Muscle of arm (tissue), 14 donors: ENCODE data around the gene KRTAP10-10. TPM values are rescaled to one million over a fixed set of nuclear protein-coding genes. Genes with fewer than 3 reads are reported as not detected.
"Not testable (repeated sequence)": the region's sequence is repeated elsewhere in the genome, so short reads cannot be mapped to it uniquely, and the experiment has no call there.

Experiments
- DNase-seq: peaks from one replicate; pipeline ENCODE4 v3.0.0-alpha.2; 2013
- long read RNA-seq, 11 donors: transcript quantifications; one replicate each; lab custom pipeline, GENCODE V29; 2026
- polyA plus RNA-seq, 12 donors: library from polyadenylated mRNA; unstranded; fragments of 120-200 nt; gene quantifications; one replicate each; pipeline ENCODE4 v1.2.1, GENCODE V29; 2013; ENCODE audit not compliant: insufficient read length in 12 of 12

Gene KRTAP10-10, protein sequence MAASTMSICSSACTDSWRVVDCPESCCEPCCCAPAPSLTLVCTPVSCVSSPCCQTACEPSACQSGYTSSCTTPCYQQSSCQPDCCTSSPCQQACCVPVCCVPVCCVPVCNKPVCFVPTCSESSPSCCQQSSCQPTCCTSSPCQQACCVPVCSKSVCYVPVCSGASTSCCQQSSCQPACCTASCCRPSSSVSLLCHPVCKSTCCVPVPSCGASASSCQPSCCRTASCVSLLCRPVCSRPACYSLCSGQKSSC
- polyA plus RNA-seq: not detected
- long read RNA-seq, donor 1: 0 reads
- long read RNA-seq, donor 2: 0 reads
- long read RNA-seq, donor 3: 0 reads
- long read RNA-seq, donor 4: 0 reads
- long read RNA-seq, donor 5: 0 reads
- long read RNA-seq, donor 6: 0 reads
- long read RNA-seq, donor 7: 0 reads
- long read RNA-seq, donor 8: 0 reads
- long read RNA-seq, donor 9: 0 reads
- long read RNA-seq, donor 10: 0 reads
- long read RNA-seq, donor 11: 0 reads

GRCh38 chr21:44637018-44637850 lies at the start of gene KRTAP10-10:
Gene KRTAP10-10 (plus strand): TSS chr21:44637356. CDS start chr21:44637418, 62 bp downstream.
- DNase-seq: no peak

GRCh38 chr21:44589094-44589493 lies 48.1 kb upstream of the KRTAP10-10 start:
- DNase-seq: no peak

DNA sequence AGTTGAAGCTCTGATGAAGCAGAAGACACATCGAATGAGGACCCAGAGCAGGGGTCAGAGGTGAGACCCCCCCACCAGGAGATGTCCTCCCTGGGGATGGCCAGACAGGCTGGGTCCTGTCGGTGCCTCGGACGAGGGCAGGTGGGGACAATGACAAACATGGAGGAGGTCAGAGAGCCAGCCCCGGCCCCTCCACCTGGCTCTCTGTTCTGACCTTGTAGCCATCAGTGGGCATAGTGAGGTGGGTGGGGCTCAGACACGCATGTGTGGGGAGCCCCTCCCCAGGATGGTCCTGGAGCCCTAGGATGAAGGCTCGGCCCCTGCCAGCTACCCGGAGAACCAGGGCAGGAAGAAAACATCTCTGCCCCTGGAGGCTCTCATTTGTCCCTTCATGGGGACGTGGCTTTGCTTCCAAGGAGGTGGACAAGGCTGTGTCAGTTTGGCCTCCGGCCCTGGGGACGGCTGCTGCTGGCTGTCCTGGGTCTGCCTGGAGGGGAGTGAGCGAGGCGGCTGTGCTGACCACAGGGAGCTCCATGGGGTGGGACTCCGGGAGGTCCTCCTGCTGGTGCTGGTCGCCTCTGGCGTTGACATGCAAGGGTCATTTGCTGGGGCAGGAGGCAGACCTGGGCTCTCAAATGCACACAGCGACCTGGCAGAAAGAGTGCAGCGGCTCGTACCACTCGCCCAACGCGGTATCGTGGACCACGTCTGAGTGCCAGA lies 47.4 kb upstream of the KRTAP10-10 start:
- no peak for DNase-seq

- DNase-seq: no peak
Measured at GRCh38 chr21:44590311-44590721, 46.8 kb upstream of the KRTAP10-10 start.

DNA sequence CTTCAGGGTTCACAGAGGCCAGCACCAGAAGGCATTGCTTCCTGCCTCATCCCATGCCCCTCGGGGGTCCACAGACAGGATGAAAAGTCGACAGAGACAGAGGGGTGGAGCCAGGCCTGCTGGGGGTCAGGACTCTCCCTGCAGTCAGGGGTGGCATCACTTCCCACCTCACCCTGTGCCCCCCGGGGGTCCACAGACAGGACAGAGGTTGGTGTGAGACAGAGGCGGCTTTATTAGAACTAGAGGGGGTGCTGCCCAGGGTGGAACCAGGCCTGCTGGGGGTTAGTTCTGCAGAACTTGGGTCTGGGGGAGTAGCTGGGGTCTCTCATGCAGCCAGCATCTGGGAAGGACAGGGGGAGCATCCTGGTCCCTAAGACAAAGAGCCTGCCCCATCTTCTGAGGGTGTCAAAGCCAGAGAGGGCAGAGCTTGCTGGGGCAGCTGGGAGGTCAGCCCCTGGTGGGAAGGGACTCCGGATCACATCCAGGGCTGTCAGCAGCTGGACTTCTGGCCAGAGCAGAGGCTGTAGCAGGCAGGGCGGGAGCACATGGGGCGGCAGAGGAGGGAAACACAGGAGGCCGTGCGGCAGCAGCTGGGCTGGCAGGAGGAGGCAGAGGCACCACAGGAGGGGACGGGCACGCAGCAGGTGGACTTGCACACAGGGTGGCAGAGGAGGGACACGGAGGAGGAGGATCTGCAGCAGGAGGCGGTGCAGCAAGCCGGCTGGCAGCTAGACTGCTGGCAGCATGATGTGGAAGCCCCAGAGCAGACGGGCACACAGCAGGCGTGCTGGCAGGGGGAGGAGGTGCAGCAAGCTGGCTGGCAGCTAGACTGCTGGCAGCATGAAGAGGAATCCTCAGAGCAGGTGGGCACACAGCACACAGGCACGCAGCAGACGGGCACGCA lies 46.0 kb upstream of the KRTAP10-10 start:
- not testable (repeated sequence) for DNase-seq

DNA sequence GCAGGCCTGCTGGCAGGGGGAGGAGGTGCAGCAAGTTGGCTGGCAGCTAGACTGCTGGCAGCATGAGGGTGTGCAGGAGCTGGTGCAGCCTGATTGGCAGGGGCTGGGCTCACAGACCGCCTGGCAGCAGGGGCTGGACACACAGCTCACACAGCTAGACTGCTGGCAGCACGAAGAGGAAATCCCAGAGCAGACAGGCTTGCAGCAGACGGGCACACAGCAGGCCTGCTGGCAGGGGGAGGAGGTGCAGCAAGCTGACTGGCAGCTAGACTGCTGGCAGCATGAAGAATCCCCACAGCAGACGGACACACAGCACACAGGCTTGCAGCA lies 45.4 kb upstream of the KRTAP10-10 start:
- DNase-seq: not testable (repeated sequence)

GRCh38 chr21:44592446-44593311 lies 44.5 kb upstream of the KRTAP10-10 start, which contains the start of gene KRTAP10-6:
Gene KRTAP10-6 (minus strand): TSS chr21:44592505. CDS start chr21:44592484, 21 bp downstream.
- DNase-seq: no peak

GRCh38 chr21:44593598-44594405 lies 43.4 kb upstream of the KRTAP10-10 start:
- no peak for DNase-seq

DNA sequence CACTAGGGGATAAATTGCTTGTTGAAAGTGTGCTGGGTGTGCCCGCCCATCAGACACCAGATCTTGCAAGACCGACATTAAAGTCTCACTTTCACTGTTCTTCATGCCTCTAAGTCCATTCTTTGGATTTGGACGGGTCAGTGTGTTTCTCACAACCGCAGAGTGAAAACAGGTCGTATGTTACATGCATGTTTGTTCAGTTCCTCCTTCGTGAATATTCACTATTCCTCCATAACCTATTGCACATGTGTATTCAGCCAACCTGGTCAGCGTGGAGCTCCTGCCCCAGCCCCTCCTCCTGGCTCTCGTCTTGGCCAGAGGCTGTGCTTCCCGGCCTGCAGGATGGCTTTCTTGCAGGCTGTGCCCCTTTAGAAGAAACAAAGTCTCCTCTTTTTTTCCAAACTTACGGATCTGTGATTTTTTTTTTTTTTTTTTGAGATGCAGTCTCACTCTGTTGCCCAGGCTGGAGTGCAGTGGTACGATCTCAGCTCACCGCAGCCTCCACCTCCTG lies 42.7 kb upstream of the KRTAP10-10 start:
- no peak for DNase-seq

DNA sequence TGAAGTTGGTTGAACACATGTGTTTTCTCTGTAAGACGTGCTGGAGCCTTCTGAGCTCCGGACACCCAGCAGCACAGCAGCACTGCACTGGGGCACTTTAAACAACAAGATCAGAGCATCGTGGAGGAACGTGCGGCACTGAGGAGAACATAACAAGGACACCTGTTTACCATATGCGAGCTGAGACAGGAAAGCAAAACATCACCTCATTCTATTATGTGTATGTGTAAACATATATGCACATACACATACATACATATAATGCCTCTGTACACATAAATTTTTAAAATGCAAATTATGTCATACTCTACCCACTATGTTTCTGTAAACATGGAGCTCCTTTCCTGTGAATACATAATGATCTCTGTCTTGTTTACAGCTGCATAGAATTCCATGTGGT lies 41.6 kb upstream of the KRTAP10-10 start:
- no peak for DNase-seq

DNA sequence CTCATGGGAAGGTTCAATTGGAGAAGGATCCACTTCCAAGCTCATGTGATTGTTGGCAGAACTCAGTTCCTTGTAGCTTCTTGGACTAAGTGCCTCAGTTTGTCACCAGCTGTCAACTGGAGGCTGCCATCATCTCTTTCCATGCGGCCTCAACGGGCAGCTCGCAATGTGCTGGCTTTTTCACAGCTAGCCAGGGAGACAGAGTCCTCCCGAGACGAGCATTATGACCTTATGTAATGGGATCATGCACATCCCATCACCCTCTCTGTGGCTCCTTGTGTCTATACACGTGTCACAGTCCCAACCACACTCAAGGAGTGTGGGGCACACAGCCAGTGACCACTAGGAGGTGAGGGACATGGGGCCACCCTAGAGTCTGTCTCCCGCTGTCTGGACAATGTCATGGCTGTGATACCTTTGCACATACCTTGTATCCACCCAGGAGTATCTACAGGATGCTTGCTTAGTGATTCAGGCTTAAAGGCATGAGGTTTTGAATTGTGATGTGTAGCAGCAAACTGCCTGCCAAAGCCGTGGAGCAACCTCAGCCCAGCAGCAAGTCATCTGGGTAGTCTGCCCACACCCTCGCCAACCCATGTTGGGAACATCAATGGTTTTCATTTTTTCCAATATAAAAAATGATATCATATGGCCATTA lies 41.0 kb upstream of the KRTAP10-10 start:
- no peak for DNase-seq

- DNase-seq: no peak
Measured at GRCh38 chr21:44598061-44598460, 39.1 kb upstream of the KRTAP10-10 start.

DNA sequence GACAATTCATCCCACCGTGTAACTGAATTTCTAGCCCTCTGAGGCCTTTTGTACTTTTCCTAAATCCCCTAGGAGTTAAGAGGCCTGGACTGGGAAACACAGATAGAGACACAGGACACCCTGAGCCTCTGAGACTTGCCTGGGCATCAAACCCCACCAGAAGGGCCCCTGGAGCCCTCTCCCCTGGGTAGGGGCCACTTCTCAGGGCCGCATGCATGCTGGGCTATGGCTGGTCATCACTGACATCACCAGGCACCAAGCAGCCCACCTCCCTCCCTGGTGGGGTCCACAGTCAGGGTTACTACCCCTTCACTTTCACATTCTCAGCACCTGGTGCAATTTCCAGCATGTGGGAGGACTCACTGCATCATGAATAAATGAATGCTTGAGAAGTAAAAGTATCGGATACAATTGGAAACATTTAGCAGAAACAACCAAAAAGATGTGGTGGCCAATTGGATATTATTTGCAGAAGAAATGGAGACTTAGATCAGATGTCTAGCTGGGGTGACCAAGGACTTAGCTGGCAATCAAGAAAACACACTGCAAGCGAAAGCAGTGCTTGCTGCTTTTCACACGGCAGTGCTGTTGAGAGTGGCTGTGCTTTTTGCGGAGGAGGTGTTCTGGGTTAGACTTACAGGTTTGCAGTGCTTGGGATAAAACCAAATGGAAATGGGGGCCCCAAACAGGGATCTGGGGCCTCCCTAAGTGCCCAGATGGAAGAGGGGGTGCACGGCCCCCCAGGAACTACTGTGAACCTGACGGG lies 37.7 kb upstream of the KRTAP10-10 start:
- DNase-seq: no peak

- DNase-seq: not testable (repeated sequence)
Measured at GRCh38 chr21:44600118-44600978, 36.8 kb upstream of the KRTAP10-10 start, which contains the start of gene KRTAP10-7. Gene KRTAP10-7 (plus strand): TSS chr21:44600597. CDS start chr21:44600622, 25 bp downstream.

GRCh38 chr21:44601091-44601490 lies 36.1 kb upstream of the KRTAP10-10 start:
- DNase-seq: not testable (repeated sequence)
